Activated gamma-delta T cell treated with anti-CD3 and anti-CD28 coated beads, Interleukin-2, amount 50 U/mL, for 16 hours (primary cell): Measurements from ENCODE around the gene CCR9.
A peak's percentile ranks its signal among the peaks of the same experiment; 100 is the strongest.
"Not testable (repeated sequence)": the region's sequence is repeated elsewhere in the genome, so short reads cannot be mapped to it uniquely, and the experiment has no call there.

Experiments
- DNase-seq: peaks from one replicate; pipeline ENCODE4 v3.0.0-alpha.2; 2020; ENCODE audit warnings: low read depth

Gene CCR9

GRCh38 chr3:45885979-45886705 lies at the start of gene CCR9:
TSS of gene CCR9 (plus strand) at chr3:45886543. CDS start at chr3:45894934, 8,391 bp downstream.
- no peak for DNase-seq

DNA sequence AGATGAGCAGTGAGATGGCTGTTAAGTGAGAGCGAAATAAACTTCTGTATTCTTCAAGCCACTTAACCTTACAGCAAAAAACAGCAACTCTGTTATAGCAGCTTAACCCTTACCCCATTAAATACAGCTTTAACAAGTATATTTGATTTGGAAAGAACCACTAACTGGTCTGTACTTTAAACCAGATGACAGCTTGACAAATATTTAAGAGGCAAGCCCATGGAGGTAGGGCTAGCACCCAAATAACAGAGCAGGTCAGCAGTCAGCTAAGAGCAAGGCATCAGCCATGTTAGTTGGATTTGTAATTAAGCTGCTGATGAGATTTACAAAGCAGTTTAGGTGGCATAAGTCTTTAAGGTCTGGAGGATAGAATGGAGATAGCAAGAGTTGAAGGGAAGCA lies 47.9 kb upstream of the CCR9 start:
- no peak for DNase-seq

DNA sequence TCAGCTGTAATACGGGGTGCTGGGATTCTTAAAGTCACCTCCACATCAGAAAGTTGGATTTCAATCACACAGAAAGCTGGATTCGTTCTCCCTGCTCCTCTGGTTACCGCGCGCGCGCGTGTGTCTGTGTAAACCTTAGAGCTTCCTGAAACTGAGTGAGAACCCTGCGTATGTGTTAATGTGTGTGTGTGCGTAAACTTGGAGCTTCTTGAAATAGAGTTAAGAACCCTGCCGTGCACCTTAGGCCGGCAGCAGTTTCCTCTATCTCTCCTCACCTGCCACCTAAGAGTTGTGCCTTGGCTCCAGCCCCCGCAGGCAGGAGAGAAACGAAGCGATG lies 45.0 kb upstream of the CCR9 start:
- DNase-seq, result no peak

DNA sequence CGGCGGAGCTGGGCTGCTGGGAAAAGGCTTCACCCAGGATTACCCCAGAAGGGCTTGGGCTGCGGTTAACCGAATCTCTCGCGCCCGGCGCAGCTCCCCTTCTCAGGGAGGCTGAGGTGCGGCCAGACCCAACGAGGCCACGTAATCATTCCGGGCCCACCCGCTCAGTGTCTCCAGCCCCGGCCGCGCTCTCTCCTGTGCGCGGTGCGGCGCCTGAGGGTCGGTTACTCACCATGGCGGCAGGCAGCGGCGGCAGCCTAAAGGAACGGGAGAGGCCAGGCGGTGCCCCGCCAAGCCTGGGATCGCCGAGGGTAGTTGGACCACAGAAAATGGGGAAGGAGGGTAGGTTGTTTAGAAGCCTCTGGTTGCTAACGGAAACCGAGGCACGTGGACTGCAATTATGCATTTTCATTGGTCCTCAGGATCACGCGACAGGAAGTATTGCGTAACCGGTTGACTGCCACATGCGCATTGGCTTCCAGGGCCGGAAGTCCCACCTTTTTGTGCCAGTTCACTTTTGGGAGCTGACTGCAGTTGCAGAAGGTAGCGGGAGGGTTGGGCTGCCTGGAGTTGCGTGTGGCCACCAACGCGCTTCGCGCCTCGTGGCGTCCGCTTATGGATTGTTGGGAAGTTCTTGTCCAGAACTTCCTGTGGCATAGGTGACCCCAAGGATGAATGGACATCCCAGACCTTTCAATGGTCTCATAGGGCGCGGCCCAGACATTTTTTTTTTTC lies 44.4 kb upstream of the CCR9 start, which contains the start of gene LZTFL1:
Gene LZTFL1 (minus strand): TSS at position 363 of the 735 bp plus-strand sequence. CDS start 128 bp downstream, at position 235.
- DNase-seq, result peak; percentile 78

DNA sequence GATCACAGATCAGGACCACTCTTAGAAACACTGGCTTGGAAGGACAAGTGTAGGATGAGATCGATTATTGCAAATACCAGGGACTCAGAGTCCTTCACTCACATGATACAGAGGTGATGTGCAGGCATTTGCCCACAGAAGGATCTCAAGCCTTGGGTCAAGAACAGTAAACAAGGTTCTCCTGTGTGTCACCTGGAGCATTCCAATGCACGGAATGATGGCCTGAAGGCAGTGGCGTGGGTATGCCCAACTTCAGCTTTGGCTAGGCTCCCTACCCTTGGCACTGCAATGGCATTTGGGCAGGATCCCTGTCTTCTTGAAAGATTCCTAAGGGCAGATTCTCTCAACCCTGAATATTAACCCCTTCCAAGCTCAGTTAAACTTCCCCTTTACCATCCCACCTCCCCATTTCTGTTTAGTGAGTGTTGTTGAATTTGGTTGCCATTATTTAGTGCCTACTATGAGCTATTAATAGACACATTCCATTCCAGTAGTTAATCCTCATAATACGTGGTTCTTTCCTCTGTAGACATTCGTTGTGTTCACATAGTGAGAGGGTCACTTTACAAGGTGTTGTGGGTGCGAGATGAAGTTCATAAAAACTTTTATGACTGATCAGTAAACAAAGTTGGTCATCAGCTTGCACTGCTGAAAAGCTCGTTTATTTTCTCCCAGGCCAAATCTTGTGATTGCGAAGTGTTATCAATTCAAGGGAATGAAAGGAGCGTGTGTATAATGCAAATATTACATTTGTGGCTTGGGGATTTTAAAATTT lies 43.3 kb upstream of the CCR9 start:
- DNase-seq, result no peak

DNA sequence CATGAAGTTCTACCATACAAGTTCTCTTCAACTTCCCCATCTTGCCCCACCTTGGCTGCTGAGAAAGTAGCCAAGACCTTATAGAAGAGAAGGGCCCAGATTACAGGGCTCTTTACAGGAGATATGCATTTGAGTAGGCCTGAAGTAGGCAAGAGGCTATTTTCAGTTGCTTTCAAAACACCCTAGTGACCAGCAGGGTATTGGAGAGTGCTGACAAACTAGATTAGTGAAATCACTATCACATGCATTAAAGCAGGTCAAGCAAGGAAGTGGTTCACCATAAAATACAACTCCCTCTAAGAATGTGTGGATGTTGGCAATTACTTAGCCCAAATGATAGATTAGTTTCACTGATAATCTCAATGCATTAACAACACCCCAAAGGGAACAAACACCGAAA lies 41.7 kb upstream of the CCR9 start:
- no peak for DNase-seq

GRCh38 chr3:45848392-45848791 lies 38.0 kb upstream of the CCR9 start:
- DNase-seq, result no peak

- no peak for DNase-seq
These were observed 33.5 kb upstream of the CCR9 start for GRCh38 chr3:45852828-45853227.

DNA sequence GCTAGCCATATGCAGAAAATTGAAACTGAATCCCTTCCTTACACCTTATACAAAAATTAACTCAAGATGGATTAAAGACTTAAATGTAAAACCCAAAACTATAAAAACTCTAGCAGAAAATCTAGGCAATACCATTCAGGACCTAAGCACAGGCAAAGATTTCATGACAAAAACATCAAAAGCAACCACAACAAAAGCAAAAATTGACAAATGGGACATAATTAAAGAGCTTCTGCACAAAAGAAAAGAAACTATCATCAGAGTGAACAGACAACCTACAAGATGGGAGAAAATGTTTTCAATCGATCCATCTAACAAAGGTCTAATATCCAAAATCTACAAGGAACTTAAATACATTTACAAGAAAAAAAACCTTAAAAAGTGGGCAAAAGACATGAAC lies 30.0 kb upstream of the CCR9 start:
- not testable (repeated sequence) for DNase-seq

GRCh38 chr3:45857024-45857423 lies 29.3 kb upstream of the CCR9 start:
- DNase-seq, result not testable (repeated sequence)

DNA sequence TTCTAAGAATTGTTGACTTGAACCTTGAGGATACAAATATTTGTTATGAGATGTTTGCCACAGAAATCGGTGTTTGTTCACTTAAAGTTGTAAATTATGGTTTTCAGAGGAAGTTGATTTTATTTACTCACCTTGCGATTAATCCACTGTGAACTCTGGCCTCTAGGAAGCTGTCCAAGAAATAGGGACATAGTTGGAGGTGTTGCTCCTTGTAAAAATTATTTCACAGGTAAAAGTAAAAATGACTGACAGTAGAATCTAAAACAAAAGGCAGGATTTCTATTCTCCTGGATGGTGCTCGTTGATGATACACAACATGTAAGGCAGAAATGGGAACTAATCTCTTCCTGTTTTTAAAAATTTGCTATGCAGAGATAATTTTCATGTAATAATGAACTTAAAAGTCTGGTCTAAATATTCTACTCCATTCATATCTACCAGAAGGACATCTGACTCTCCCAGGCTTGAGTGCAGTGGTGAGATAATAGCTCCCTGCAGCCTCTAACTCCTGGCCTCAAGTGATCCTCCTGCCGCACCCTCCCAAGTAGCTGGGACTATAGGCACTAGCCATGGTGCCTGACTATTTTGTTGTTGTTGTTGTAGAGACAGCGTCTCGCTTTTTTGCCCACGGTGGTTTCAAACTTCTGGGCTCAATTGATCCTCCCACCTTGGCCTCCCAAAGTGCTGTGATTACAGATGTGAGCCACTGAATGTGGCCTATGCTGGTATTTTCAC lies 27.4 kb upstream of the CCR9 start:
- DNase-seq, result no peak

GRCh38 chr3:45860481-45860880 lies 25.9 kb upstream of the CCR9 start:
- no peak for DNase-seq

- no peak for DNase-seq
These were observed 25.2 kb upstream of the CCR9 start for GRCh38 chr3:45861043-45861719.

DNA sequence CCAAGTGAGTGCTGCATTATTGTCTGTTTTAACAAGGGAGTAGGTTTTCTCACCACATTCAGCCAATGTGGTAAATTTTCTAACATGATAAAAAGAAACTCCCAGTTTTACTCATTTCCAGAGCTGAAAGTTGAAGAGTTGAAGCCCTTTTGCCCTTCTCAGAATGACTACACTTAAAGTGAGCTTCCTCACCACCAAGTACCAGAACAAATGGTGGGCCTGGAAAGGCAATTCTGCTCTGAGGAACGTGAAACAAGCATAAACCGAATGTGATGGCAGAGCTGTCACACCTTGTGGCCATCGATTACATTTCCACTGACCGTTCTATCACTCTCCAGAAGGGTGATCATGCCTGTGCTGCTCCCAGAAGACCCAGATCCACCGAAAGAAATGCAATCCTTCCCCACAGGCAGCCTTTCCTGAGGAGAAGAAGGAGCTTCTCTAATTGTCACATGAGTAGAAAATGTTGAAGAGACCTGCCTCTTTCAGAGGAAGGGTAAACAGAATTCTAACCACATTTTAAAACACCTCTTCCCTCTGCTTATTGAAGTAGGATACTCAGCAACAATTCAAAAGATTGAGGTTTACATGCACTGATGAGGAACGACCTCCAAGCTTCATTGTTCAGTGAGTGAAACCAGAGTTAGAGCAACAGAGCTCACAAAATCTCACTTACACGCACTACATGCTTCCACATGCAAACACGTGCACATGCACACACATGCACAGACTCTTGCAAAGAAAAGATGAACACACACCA lies 21.4 kb upstream of the CCR9 start:
- no peak for DNase-seq

DNA sequence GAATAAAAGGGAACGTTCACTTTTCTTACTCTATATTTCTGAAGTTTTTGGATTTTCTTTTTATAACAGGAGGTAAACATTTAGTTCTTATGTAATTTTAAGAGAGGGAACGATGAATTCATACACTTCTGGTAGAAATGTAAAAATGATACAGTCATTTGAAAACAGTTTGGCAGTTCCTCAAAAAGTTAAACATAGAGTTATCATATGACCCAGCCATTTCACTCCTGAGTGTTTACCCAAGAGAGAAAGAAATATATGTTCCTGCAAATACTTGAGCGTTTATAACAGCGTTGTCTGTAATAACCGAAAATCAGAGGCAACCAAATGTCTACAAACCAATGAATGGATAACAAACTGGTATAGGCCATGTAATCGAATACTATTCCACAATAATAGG lies 20.8 kb upstream of the CCR9 start:
- DNase-seq, result no peak

DNA sequence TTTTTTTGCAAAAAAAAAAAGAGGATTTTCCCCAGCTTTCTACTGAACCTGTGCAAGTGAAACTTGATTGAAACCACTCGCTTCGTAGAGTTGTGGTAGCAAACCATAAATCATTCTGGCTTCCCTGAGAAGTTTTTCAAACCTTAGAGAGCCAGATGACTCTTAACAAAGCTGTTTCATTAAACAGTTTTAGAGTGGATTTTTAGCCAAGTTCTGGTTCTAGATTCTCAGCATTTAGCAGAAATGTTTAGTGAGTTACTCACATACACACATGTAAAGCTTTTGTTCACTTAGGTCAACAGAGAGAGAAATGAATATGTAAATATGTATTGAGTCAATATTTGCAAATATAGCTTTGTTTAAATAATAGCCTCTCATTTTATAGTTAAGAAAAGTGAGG lies 18.1 kb upstream of the CCR9 start:
- DNase-seq, result no peak

DNA sequence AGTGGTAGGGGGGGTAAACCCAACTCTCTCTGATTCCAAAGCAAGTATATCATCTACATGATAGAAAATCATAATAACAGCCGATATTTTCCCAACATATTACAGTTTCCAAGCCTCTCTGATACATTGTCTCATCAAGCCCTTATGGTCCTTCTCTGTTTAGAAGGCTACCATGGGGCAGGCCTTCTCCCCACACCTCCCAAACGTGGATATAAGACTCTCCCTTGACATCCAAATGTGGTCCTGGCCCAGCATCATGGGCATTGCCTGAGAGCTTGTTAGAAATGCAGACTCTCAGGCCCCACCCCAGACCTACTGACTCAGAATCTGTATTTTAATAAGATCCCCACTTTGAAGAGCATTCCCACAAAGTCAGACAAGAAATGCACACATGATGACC lies 17.7 kb upstream of the CCR9 start:
- DNase-seq, result no peak

DNA sequence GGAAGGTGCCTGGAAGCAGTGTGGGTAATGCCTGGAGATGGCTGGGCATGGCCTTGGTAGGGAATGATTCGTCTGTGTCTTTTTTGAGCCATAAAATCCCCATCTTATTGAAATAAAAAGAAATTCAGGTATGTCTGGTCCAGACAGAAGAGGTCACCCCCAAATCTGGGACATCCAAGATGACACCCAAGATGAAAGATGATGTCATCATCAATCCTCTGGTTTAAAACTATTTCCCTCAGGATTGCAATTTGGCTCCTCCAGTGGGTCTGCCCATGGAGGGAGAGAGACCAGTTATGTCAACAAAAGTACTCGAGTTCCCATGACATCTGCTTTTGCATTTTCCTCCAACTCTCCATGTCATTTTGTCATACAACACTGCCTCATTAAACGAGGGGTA lies 16.7 kb upstream of the CCR9 start:
- no peak for DNase-seq

DNA sequence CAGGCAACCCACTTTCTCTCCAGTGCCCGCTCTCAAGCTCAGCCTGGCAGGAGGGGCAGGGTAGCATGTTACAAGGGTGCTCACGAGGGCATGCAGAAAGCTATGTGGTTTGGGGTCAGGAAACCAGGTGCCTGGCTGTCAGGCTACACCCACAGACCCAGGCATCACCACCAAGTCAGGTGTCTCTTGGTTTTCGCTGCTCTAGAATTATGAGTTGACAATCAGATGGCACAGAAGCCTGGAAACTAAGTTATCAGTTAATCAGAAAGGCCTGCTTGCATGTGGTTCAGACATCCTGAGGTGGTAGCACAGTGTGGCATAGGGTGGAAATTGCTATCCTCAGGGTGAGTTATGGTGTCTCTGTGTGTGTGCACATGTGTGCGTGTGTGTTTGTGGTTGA lies 16.2 kb upstream of the CCR9 start:
- DNase-seq, result peak; percentile 48

DNA sequence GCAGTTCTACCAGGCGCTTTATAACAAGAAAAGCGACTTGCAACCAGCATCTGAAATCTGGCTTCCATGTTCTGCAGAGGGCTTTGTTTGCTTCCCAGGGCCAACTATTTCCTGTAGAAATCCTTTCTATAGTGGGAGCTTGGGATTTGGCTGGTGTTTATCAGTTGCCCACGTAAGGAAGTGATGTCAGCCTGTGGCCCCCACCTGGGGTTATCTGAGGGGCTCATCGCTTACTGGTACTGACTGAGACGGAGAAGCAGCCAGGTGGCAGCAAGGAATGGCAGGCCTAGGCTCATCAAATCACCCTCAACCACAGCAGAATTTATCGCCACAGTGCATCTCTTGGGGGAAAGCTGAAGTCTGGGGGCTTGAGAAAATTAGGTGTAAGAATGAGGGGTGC lies 14.6 kb upstream of the CCR9 start:
- no peak for DNase-seq

DNA sequence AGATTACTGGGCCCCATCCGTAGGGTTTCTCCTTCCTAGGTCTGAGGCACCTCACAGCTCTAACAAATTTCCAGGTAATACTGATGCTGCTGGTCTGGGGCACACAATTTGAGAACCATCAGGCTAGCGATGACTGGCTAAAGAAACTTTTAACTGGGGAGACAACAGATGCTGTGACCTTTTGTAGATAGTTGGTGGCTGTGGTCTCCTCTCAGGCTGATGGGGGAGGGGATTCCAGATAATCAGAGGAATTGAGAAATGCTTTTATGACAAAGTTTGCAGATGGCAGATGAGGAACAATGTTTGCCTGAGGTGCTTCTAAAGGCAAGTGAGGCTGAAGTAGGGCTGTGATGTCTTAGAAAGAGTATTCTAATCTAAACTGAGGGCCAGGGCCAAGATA lies 13.8 kb upstream of the CCR9 start:
- DNase-seq, result no peak
